H1 (cell line): ENCODE measurements around the gene MARS1. TPM values are rescaled to one million over a fixed set of nuclear protein-coding genes. Genes with fewer than 3 reads are reported as not detected.

Experiments used
- CHD7 ChIP-seq: fragments of 300-600 bp; sonication (generic); IDR thresholded peaks from 2 replicates; pipeline ENCODE4 v1.7.1; 2012; ENCODE audit warnings: low read length, moderate library complexity, mild to moderate bottlenecking, inconsistent platforms; ENCODE audit not compliant: insufficient replicate concordance
- EZH2 ChIP-seq: fragments of 200-600 bp; sonication (generic); IDR thresholded peaks from 2 replicates; pipeline ENCODE4 v1.7.1; 2012; ENCODE audit warnings: low read depth, mild to moderate bottlenecking, moderate library complexity, low read length, inconsistent platforms; ENCODE audit not compliant: severe bottlenecking
- GTF2F1 ChIP-seq: IDR thresholded peaks from 2 replicates; pipeline ENCODE4 v1.6.1; 2012; ENCODE audit warnings: low read depth, low read length, improper control_type of control experiment, borderline replicate concordance
- JUND ChIP-seq: IDR thresholded peaks from 2 replicates; pipeline ENCODE4 v1.6.1; 2011; ENCODE audit warnings: mild to moderate bottlenecking, improper control_type of control experiment, low read length
- PHF8 ChIP-seq: fragments of 200-600 bp; sonication (generic); conservative IDR thresholded peaks from 2 replicates; pipeline ENCODE4 v1.7.1; 2012; ENCODE audit warnings: low read depth, mild to moderate bottlenecking, inconsistent platforms, low read length, moderate library complexity
- SP1 ChIP-seq: IDR thresholded peaks from 2 replicates; pipeline ENCODE4 v1.6.1; 2011; ENCODE audit warnings: low read depth, low read length
- SP2 ChIP-seq: IDR thresholded peaks from 2 replicates; pipeline ENCODE4 v1.6.1; 2012; ENCODE audit warnings: mild to moderate bottlenecking, low read length, inconsistent platforms
- SUZ12 ChIP-seq: fragments of 200-600 bp; sonication (generic); IDR thresholded peaks from 2 replicates; pipeline ENCODE4 v1.6.1; 2012; ENCODE audit warnings: mild to moderate bottlenecking, inconsistent platforms, low read length, moderate library complexity, mixed read lengths
- TBP ChIP-seq: IDR thresholded peaks from 2 replicates; pipeline ENCODE4 v1.6.1; 2011; ENCODE audit warnings: low read depth, low read length, improper control_type of control experiment
- YY1 ChIP-seq: IDR thresholded peaks from 2 replicates; pipeline ENCODE4 v1.6.1; 2011; ENCODE audit warnings: low read depth, mild to moderate bottlenecking, low read length
- ZNF274 ChIP-seq: IDR thresholded peaks from 2 replicates; pipeline ENCODE4 v1.7.0; 2012; ENCODE audit warnings: low read length, borderline replicate concordance; ENCODE audit errors: extremely low read depth
- polyA plus RNA-seq, 7 experiments: library from polyadenylated mRNA; depleted of rRNA in 3 of 7; stranded (reverse) in 5 of 7; unstranded in 2 of 7; fragments of >200 nt in 5 of 7; fragments of 200-250 nt in 2 of 7; gene quantifications; 1 replicate in 5 of 7; 2 replicates in 1 of 7; 4 replicates in 1 of 7; pipeline versions ENCODE4 v1.2.1 to v1.2.3, GENCODE V29; 2011 to 2013; ENCODE audit warnings: missing spikeins in 2 of 7, mixed read lengths in 2 of 7
- total RNA-seq: library from RNA; stranded (reverse); fragmentation: NEBNext Ultra II Directional; extraction: Animal tissue kit (Norgen Biotek cat#: 25700); gene quantifications from 2 replicates; pipeline ENCODE4 v1.2.1, GENCODE V29; 2021

Gene MARS1
- total and polyA plus RNA-seq, 2 of the 8 experiments (the other 6 are each of a cell fraction or from before 2014, with no cell fraction given): 194 to 407 TPM

- TF ChIP-seq CHD7: no peak
- no peak for TF ChIP-seq SP1
- TF ChIP-seq ZNF274: no peak
- TF ChIP-seq EZH2: no peak
- TF ChIP-seq YY1: no peak
- no peak for TF ChIP-seq PHF8
- TF ChIP-seq TBP: no peak
- no peak for TF ChIP-seq JUND
- TF ChIP-seq SUZ12: no peak
- no peak for TF ChIP-seq GTF2F1
- no peak for TF ChIP-seq SP2
Observed at GRCh38 chr12:57483466-57483865, 4.4 kb upstream of the MARS1 start (continued).
